GM15510 (cell line): ENCODE data around the gene MAP1LC3A.

Source experiments
- POLR2A ChIP-seq: IDR thresholded peaks from 3 replicates; pipeline ENCODE4 v1.6.1; 2011; ENCODE audit warnings: borderline replicate concordance; ENCODE audit not compliant: insufficient read length; ENCODE audit errors: extremely low read depth

MAP1LC3A gene

DNA sequence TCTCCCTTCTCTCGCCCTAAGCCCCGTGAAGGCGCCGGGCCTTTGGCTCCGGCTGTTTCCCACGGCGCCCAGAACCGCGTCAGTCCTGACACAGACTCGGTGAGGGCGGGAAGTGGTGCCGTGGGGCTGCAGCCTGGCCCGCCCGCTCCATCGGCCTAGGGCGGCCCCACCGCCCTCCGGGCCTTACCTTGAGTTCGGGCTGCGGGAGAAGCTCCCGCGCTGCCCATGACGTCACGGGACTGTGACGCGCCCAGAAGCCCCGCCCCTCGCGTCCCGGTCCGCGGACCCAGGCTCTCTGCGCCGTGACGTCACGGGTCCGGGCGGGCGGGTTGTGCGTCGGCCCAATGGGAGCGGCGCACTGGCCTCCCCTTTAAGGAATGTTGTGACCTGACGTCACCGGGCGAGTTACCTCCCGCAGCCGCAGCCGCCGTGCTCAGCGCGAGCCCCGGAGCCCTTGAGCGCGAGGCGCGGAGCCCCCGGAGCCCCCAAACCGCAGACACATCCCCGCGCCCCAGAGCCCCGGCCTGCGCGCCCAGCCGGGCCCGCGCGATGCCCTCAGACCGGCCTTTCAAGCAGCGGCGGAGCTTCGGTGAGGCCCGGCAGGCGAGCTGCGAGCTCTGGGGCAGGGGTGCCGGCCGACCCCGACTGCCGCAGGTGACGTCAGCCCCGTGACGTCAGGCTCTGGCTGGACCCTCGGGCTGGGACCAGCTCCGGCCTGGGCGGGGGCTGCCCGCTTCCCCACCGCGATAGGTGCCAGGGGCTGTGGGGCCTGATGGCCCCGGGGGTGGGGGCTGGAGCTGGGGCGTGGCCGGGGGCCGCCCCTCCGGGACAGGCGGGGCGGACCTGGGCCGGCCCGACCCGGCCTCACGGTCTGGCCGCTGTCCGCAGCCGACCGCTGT lies at the start of gene MAP1LC3A:
MAP1LC3A (plus strand) TSS at position 399 of the 899 bp plus-strand sequence; CDS start at position 550, 151 bp downstream.
- TF ChIP-seq POLR2A, result peak; percentile 22

DNA sequence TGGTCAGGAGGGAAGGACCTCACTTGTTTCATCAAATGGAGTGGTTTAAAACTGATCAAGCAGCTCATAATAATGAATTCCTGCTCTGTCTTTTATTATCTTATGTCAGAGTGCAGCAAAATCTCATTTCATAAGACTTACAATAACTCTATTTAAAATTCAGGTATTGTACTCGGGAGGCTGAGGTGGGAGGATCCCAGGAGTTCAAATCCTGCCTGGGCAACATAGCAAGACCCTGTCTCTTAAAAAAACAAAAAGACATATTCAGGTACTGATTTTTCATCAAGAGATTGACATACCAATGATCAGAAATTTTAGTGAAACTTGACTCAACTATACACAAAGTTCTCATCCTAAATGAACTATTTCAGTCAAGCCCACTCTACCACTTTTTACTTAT lies 47.9 kb upstream of the MAP1LC3A start:
- TF ChIP-seq POLR2A, result no peak

DNA sequence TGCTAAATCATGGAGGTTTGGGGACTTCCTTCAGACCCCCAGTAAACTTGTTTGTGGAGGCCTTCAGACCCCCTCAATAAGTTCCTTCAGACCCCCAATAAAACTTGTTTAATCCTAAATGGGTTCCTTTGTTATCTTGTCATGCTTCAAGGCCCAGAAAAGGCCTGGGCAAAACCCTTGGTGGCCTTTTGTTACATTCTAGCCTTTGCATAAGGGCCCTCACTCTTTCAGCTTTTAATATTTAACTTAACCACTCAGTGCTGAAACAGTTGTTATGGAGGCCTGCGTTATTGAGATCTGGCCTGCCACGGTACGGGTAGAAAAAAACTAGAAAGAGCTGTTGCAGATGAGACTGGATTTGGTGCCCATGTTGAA lies 46.6 kb upstream of the MAP1LC3A start:
- TF ChIP-seq POLR2A, result no peak

- TF ChIP-seq POLR2A, result no peak
Observed at GRCh38 chr20:34512266-34512954, 46.1 kb upstream of the MAP1LC3A start.

DNA sequence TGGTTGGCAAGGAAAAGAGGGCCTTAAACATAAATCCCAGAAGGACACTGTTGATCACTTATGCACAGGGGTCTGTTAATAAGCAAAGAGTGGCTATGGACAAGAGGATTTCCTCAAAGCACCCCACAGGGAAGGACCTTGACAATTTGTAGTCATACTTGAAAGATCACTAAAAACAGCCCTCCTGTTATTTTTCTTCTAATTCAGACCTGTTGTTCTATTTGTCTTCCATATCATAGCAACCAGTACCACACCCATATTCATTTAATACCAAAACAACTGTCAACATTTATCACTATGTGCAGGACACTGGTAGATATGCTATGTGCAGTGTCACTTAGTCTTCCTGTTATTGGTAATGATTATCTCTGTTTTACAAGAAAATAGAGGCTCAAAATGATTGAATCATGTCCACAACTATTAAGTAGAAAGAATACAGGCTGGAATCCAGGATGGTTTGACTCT lies 45.5 kb upstream of the MAP1LC3A start:
- TF ChIP-seq POLR2A, result no peak

DNA sequence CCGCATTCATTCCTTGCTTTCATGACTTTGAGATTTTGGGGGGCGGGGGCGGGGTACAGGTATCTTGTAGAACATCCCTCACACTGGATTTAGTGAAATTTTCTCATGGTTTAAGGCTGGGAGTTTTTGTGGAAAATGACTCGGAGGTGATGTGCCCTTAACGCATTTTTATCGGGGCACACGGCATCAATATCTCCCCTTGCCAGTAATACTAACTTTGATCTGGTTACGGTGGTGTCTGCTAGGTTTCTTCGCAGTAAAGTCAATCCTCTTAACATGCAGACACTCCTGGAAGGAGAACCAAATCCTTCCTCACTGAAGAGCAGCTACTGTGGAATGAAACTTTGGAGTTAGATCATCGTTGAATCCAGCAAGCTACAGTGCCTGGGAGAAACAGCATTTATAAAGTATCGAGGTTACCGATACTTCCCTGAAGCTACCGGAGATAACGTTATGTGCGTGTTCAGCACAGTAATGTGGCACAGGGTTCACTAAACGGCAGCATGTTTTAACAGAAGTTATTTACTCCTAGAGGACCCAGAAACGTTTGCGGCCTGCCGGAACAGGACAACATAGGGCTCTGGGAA lies 43.5 kb upstream of the MAP1LC3A start:
- no peak for TF ChIP-seq POLR2A

DNA sequence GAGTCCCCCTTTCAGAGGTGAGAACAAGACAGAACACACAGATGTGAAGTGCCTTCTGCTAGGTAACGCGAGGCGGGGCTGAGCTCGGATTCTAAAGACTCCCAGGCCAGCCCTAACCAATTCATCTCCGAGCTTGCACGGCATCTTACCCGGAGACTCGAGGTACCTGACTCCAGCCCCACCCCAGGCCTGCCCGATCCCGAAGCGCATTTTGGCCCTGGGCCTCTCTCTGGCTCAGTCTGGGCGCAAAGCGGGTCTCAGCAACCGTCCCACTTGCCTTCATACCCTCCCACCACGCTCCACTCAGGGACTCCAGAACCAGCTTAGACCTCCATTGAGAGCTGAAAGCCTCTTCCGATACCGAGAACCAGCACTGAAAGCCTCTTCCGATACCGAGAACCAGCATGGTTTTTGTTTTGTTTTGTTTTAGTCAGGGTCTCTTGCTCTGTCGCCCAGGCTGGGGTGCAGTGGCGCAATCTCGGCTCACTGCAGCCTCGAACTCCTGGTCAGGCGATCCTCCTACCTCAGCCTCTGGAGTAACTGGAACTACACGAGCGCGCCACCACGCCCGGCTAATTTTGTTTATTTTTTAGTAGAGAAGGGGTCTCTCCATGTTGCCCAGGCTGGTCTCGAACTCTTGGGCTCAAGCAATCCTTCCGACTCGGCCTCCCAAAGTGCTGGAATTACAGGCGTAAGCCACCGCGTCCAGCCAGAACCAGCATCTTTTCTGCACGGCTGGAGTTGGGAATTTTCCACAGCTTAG lies 42.9 kb upstream of the MAP1LC3A start:
- TF ChIP-seq POLR2A, result peak; percentile 39

GRCh38 chr20:34516247-34517113 lies 42.0 kb upstream of the MAP1LC3A start, which contains the start of gene DYNLRB1:
TSS of gene DYNLRB1 (plus strand) at chr20:34516422. CDS start at chr20:34516459, 37 bp downstream.
- peak; percentile 75 for TF ChIP-seq POLR2A

- TF ChIP-seq POLR2A, result no peak
Observed at GRCh38 chr20:34517114-34517505, 41.4 kb upstream of the MAP1LC3A start.

DNA sequence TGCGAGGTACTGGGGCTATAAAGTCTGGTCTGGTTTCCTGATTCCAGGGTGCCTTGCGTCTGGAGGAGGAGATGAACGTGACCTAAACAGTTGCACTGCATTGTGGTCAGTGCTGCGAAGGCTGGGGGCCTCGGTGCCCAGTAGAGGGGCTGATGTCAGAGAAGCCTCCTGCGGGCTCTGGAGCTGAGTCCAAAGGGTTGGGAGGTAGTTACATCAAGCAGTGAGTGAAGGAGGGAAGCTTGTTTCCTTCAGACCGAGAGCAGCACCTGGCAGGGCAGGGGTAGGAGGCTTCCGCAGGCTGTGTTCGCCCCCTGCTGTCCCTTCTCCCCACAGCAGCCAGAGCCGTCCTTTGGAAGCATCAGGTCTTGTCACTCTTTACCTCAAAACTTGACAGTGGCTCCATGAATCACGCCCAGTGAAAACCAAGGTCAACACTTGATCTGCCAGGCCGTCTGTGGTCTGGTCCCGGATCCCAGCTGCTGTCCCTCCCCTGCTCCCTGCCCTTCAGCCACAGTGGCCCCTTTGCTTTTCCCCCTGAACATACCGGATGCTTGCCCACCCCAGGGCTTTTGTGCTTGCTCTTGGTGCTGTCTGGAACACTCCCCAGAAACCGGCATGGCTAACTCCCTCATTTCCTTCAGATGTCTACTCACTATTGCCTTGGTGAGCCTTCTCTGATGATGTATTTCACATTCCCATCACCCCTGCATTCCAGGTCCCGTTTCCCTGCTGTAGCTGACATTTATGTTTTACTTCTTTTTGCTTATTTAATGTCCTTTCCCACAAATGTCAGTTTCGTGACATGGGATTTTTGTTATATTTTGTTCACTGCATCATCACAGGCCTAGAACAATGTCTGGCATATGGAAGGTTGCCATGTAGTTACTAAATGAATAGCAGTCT lies 35.3 kb upstream of the MAP1LC3A start:
- no peak for TF ChIP-seq POLR2A

DNA sequence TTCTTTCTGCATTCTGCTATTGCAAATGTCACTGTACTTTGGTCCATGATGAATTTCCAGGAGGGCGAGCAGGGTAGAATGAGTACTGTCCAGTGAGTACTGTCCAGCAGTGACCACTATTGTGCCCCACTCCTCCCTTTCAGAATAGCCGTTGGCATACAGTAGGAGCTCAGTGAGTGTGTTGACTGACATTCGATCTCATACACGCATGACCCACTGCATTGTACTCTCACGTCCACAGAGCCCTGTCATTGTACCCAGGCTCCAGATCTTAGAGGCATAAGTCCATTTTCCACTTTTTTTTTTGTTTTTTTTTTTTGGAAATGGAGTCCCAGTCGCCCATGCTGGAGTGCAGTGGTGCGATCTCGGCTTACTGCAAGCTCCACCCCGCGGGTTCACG lies 34.1 kb upstream of the MAP1LC3A start:
- no peak for TF ChIP-seq POLR2A

DNA sequence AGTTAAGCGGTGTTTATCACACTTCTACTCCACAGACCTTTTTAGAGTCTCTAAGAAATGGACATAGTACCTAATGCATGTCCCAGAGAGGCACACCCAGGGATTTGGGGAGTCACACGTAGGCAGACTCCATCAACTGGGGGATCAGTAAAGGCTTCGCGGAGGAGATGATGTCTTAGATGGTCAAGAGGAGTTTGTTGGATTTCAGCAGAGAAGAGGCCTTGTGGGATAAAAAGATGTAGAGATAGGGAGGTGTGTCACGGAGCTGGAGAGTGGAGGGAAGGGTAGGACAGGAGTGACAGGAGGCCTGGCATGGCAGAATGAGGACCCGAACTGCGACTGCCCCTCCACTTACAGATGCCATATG lies 33.2 kb upstream of the MAP1LC3A start:
- no peak for TF ChIP-seq POLR2A
